Rectal smooth muscle tissue (tissue), 1 donor: ENCODE results near the gene LILRB5.

ENCODE experiments used
- H3K27ac ChIP-seq: one replicate; pipeline ENCODE4 v1.7.0; 2013; ENCODE audit warnings: low read depth, low read length, inconsistent platforms
- H3K27me3 ChIP-seq: one replicate; pipeline ENCODE4 v1.7.0; 2013; ENCODE audit warnings: low read length; ENCODE audit not compliant: control insufficient read depth, insufficient read depth
- H3K36me3 ChIP-seq: one replicate; pipeline ENCODE4 v1.7.0; 2013; ENCODE audit warnings: low read length; ENCODE audit not compliant: control insufficient read depth, insufficient read depth
- H3K4me1 ChIP-seq: one replicate; pipeline ENCODE4 v1.7.0; 2013; ENCODE audit warnings: low read length; ENCODE audit not compliant: control insufficient read depth, insufficient read depth
- H3K4me3 ChIP-seq: one replicate; pipeline ENCODE4 v1.7.0; 2013; ENCODE audit warnings: low read length
- H3K9ac ChIP-seq: one replicate; pipeline ENCODE4 v1.7.0; 2013; ENCODE audit warnings: low read length

LILRB5 gene

GRCh38 chr19:54204767-54205468, 52.2 kb downstream of the LILRB5 start:
- Histone ChIP-seq H3K4me1 (peaks cover 36% of the 10 kb centered on the region), H3K4me3 (no peak overlapping the region), H3K9ac (no peak overlapping the region), H3K36me3 (peaks cover 37% of the 10 kb centered on the region), H3K27ac (no peak overlapping the region), H3K27me3 (no peaks in the 10 kb centered on the region)

GRCh38 chr19:54203151-54203611, 53.9 kb downstream of the LILRB5 start:
- H3K4me1 ChIP-seq = peaks cover 22% of the 10 kb centered on the region
- H3K9ac ChIP-seq = no peak overlapping the region
- H3K4me3 ChIP-seq = no peak overlapping the region
- no peak overlapping the region for H3K27ac ChIP-seq
- H3K36me3 ChIP-seq = peaks cover 37% of the 10 kb centered on the region
- no peaks in the 10 kb centered on the region for H3K27me3 ChIP-seq

GRCh38 chr19:54201980-54202379, 55.1 kb downstream of the LILRB5 start:
- Histone ChIP-seq H3K27me3 (no peaks in the 10 kb centered on the region), H3K4me3 (peak overlapping the region; percentile 91), H3K27ac (no peak overlapping the region), H3K36me3 (peaks cover 30% of the 10 kb centered on the region), H3K9ac (no peak overlapping the region), H3K4me1 (peaks cover 22% of the 10 kb centered on the region)

DNA sequence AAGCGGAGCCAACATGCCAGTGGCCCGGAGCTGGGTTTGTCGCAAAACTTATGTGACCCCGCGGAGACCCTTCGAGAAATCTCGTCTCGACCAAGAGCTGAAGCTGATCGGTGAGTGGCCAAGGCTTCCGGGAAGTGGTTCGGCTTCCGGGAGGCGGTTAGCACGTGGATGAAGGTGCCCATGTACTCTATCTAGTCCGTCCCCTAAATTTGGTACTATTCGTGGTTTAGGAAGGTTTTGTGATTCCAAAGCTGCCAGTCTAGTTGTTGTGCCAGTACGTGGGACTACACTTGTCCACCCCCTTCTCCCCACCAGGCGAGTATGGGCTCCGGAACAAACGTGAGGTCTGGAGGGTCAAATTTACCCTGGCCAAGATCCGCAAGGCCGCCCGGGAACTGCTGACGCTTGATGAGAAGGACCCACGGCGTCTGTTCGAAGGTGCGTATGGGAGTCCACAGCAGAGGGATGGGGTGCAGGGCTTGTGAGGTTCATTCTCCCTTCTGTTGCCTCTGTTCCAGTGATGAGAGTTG, 55.8 kb downstream of the LILRB5 start:
- no peaks in the 10 kb centered on the region for H3K27me3 ChIP-seq
- H3K4me1 ChIP-seq = peaks cover 22% of the 10 kb centered on the region
- H3K9ac ChIP-seq = peak overlapping the region; percentile 92
- peak overlapping the region; percentile 93 for H3K27ac ChIP-seq
- H3K4me3 ChIP-seq = peak overlapping the region; percentile 91
- peaks cover 22% of the 10 kb centered on the region for H3K36me3 ChIP-seq
